BLaER1 treated with 17β-estradiol and CSF1 and Interleukin-3, amounts not matched to agents 10 nM and 100 nM (cell line): ENCODE data around the gene SGMS2.

Source experiments
- H3K27ac ChIP-seq, 11 experiments: shearing (Covaris generic); formaldehyde crosslinking; 2 replicates each; pipeline ENCODE4 v1.8.1; 2022
- H3K27me3 ChIP-seq, 11 experiments: shearing (Covaris generic); formaldehyde crosslinking; 2 replicates each; pipeline ENCODE4 v1.8.1; 2022
- H3K36me3 ChIP-seq, 11 experiments: shearing (Covaris generic); formaldehyde crosslinking; 2 replicates each; pipeline ENCODE4 v1.8.1; 2022
- H3K4me1 ChIP-seq, 10 experiments: shearing (Covaris generic); formaldehyde crosslinking; 2 replicates each; pipeline ENCODE4 v1.8.1; 2022
- H3K4me2 ChIP-seq, 11 experiments: shearing (Covaris generic); formaldehyde crosslinking; 2 replicates each; pipeline ENCODE4 v1.8.1; 2022
- H3K4me3 ChIP-seq, 10 experiments: shearing (Covaris generic); formaldehyde crosslinking; 2 replicates each; pipeline ENCODE4 v1.8.1; 2022
- H3K9ac ChIP-seq, 11 experiments: shearing (Covaris generic); formaldehyde crosslinking; 2 replicates each; pipeline ENCODE4 v1.8.1; 2022
- H3K9me3 ChIP-seq, 11 experiments: shearing (Covaris generic); formaldehyde crosslinking; replicated peaks in 1 of 11; 2 replicates each; pipeline ENCODE4 v1.8.1; 2022
- H4K20me1 ChIP-seq, 11 experiments: shearing (Covaris generic); formaldehyde crosslinking; 2 replicates each; pipeline ENCODE4 v1.8.1; 2022
- Cebpa-rat ChIP-seq, 11 experiments: shearing (Covaris generic); IDR thresholded peaks; 2 replicates each; pipeline ENCODE4 v1.8.1; 2022

Gene SGMS2

DNA sequence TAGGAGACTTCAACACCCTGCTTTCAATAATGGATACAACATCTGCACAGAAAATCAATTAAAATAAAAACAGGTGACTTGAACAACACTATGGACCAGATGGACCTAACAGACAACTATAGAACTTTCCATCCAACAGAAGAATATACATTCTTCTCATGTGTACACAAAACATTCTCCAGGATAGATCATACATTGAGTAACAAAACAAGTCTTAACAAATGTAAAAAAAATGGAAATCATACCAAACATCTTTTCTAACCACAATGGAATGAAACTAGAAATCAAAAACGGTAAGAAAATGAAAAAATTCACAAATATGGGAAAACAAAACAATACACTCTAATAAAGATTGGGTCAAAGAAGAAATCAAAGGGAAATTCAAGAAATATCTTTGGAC, 131.3 kb downstream of the SGMS2 start:
- no peak overlapping the region for H3K9ac ChIP-seq
- peaks cover 18 to 31% (median 24%) of the 10 kb centered on the region in 11 experiments for H3K9me3 ChIP-seq
- no peak overlapping the region for H3K27ac ChIP-seq
- no peak overlapping the region for H3K4me3 ChIP-seq
- TF ChIP-seq Cebpa-rat (IDR thresholded peaks at IDR 0.05): no peak
- no peak overlapping the region for H3K4me2 ChIP-seq
- H4K20me1 ChIP-seq: no peaks in the 10 kb centered on the region
- H3K4me1 ChIP-seq: no peaks in the 10 kb centered on the region
- no peaks in the 10 kb centered on the region for H3K27me3 ChIP-seq
- H3K36me3 ChIP-seq: peaks cover 0 to 4% (median 0%) of the 10 kb centered on the region in 11 experiments; a peak in 2 of 22 replicates
